Immature natural killer cell (primary cell): Measurements from ENCODE around the gene LRRTM2. TPM values are rescaled to one million over a fixed set of nuclear protein-coding genes. Genes with fewer than 3 reads are reported as not detected.

Experiments used
- DNase-seq, 3 donors: peaks; one replicate each; pipeline ENCODE4 v3.0.0; 2022; ENCODE audit warnings: mixed read lengths in 1 of 3
- H3K27ac Mint-ChIP-seq, 6 donors: one replicate each; pipeline ENCODE4 v1.8.0; 2020; ENCODE audit warnings: mixed read lengths in 6 of 6, mild to moderate bottlenecking in 5 of 6, inconsistent platforms in 4 of 6, moderate library complexity in 3 of 6
- H3K27me3 Mint-ChIP-seq, 3 donors: one replicate each; pipeline ENCODE4 v1.8.0; 2020 to 2021; ENCODE audit warnings: low read depth in 3 of 3, mild to moderate bottlenecking in 3 of 3, mixed read lengths in 3 of 3, moderate library complexity in 3 of 3, inconsistent platforms in 1 of 3
- H3K36me3 Mint-ChIP-seq, 3 donors: one replicate each; pipeline ENCODE4 v1.8.0; 2020; ENCODE audit warnings: mixed read lengths in 3 of 3, inconsistent platforms in 2 of 3, mild to moderate bottlenecking in 2 of 3
- H3K4me1 Mint-ChIP-seq, 2 donors: one replicate each; pipeline ENCODE4 v1.8.0; 2020; ENCODE audit warnings: inconsistent platforms in 2 of 2, mild to moderate bottlenecking in 2 of 2, mixed read lengths in 2 of 2, moderate library complexity in 1 of 2
- H3K4me3 Mint-ChIP-seq, 5 donors: one replicate each; pipeline ENCODE4 v1.8.0; 2020; ENCODE audit warnings: mild to moderate bottlenecking in 5 of 5, mixed read lengths in 5 of 5, inconsistent platforms in 3 of 5, moderate library complexity in 3 of 5
- H3K9me3 Mint-ChIP-seq, 6 donors: one replicate each; pipeline ENCODE4 v1.8.0; 2020; ENCODE audit warnings: mild to moderate bottlenecking in 6 of 6, mixed read lengths in 6 of 6, inconsistent platforms in 4 of 6, moderate library complexity in 3 of 6
- polyA plus RNA-seq, 3 donors: library from polyadenylated mRNA; unstranded; fragments of 300-500 nt; fragmentation: Illumina TruSeq; gene quantifications; one replicate each; pipeline ENCODE4 v1.2.3, GENCODE V29; 2021

Gene LRRTM2
- polyA plus RNA-seq, 3 donors from 2014 or later: not detected

DNA sequence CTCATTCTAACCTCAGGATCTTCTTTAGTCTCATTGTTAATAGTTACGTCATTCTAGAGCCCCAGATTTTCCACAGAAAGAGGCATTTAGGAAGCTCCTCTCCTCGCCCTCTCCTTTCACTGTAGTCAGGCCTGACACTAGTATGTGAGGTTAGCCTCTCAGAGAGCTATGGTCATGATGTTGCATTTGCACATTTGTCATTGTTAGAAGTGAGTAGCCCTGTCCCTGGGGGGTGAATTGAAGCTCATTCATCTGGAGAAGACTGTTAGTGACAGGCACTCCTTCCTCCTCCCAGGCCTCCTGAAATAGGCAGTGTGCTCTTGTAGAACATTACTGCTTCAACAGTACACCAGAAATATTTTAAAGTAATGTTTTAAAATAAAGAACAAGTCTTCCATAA lies 26.6 kb upstream of the LRRTM2 start:
- DNase-seq: no peak
- H3K4me3 Mint-ChIP-seq: no peak overlapping the region
- peaks cover 0 to 7% of the 10 kb centered on the region in 2 donors for H3K4me1 Mint-ChIP-seq
- no peak overlapping the region for H3K27ac Mint-ChIP-seq
- peaks cover 0 to 2% (median 1%) of the 10 kb centered on the region in 3 donors for H3K27me3 Mint-ChIP-seq
- peaks cover 6 to 22% (median 11%) of the 10 kb centered on the region in 3 donors for H3K36me3 Mint-ChIP-seq
- H3K9me3 Mint-ChIP-seq: no peaks in the 10 kb centered on the region

DNA sequence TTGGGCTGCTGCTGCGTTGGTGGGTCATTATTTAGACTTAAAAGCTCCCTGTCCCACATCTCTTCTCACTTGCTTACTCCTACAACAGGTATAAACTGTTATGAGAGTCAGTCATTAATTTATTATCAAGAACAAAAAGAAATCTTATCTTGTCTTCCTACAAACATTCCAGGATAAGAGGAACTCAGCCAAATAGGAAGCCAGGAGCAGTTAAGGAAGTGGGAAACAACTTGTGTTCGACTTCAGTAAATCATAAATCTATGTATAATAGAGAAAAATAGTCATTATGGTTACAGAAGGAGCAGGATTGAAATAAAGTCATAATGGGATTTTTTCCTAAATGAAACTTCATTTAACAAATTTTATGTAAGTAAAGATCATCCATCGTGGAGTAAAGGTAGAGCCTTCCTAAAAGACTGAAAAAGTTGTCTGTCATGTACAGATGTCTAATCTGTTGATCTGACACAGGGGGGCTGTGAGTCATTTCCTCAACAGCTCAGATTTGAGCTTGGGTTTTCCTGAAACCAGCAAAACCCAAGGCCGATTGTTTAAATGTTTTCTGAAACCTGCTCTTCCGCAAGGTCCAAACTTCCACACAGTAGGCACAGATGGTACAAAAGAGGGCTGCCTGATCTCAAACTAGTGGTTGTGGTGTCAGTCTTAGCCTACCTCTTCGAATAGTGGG lies 25.3 kb upstream of the LRRTM2 start:
- DNase-seq: no peak
- peaks cover 0 to 7% of the 10 kb centered on the region in 2 donors for H3K4me1 Mint-ChIP-seq
- peaks cover 4 to 10% (median 4%) of the 10 kb centered on the region in 3 donors for H3K36me3 Mint-ChIP-seq
- H3K27ac Mint-ChIP-seq: no peak overlapping the region
- H3K4me3 Mint-ChIP-seq: no peak overlapping the region
- peaks cover 0 to 2% (median 1%) of the 10 kb centered on the region in 3 donors for H3K27me3 Mint-ChIP-seq
- H3K9me3 Mint-ChIP-seq: no peaks in the 10 kb centered on the region

DNA sequence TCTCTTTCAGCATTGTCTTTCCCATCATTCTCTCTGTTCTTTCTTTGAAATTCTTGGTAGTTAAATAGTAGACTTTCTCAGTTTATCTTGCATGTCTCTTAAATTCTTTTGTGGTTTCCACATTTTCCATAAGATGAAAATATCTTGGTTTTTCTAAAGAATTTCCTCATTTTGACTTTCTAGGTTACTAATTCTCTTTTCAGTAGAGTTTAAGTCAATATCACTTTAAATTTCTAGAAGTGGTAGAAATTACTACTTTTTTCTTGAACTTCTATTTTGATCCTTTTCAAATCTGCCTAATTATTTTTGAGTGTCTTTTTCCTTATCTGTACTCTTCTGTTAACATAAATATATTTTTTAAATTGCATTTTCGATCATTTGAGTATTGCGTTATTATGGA lies 23.6 kb upstream of the LRRTM2 start:
- Mint-ChIP-seq H3K27me3 (peaks cover 0 to 2% (median 1%) of the 10 kb centered on the region in 3 donors), H3K9me3 (no peaks in the 10 kb centered on the region), H3K27ac (no peak overlapping the region), H3K36me3 (peaks cover 0 to 8% (median 3%) of the 10 kb centered on the region in 3 donors), H3K4me3 (no peak overlapping the region), H3K4me1 (peaks cover 0 to 7% of the 10 kb centered on the region in 2 donors)
- DNase-seq: no peak

DNA sequence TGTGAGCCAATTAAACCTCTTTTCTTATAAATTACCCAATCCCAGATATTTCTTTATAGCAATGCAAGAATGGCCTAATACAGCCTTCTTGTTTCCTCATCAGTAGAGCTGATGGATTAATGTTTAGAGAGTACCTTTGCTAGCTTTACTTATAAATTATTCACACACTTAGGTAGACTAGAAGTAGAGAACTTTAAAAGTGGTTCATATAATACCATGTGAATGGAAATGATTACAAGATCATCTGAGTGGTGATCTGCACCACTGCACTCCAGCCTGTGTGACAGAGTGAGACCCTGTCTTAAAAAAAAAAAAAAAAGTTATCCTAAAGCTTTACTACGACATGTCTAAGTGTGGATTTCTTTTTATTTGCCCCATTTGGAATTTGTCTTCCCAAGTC lies 23.2 kb upstream of the LRRTM2 start:
- DNase-seq: no peak
- Mint-ChIP-seq H3K27me3 (peaks cover 0 to 2% (median 1%) of the 10 kb centered on the region in 3 donors), H3K36me3 (peaks cover 0 to 8% (median 3%) of the 10 kb centered on the region in 3 donors), H3K4me1 (peaks cover 0 to 7% of the 10 kb centered on the region in 2 donors), H3K27ac (no peak overlapping the region), H3K9me3 (no peaks in the 10 kb centered on the region), H3K4me3 (no peak overlapping the region)

DNA sequence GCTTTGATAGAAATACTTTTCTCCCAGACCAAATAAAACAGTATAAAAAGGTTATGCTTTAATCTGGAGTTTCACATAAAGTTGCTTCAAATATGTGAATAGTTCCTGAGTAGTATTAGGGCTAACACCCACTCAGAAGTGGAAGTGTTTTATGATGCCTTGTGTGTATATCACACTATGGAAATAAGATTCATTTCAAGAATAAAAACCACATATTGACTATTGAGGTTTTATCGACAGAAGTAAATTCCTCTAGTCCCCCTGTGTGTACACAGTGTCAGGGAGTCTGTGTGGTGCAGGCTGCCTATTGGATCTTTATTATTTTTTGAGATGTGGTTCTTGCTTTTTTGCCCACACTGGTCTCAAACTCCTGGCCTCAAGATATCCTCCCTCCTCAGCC lies 20.8 kb upstream of the LRRTM2 start:
- Mint-ChIP-seq H3K4me3 (no peak overlapping the region), H3K27me3 (peaks cover 0 to 2% (median 1%) of the 10 kb centered on the region in 3 donors), H3K36me3 (peaks cover 4 to 17% (median 10%) of the 10 kb centered on the region in 3 donors), H3K4me1 (peaks cover 0 to 7% of the 10 kb centered on the region in 2 donors), H3K9me3 (peaks cover 0 to 3% (median 2%) of the 10 kb centered on the region in 6 donors), H3K27ac (no peak overlapping the region)
- no peak for DNase-seq

DNA sequence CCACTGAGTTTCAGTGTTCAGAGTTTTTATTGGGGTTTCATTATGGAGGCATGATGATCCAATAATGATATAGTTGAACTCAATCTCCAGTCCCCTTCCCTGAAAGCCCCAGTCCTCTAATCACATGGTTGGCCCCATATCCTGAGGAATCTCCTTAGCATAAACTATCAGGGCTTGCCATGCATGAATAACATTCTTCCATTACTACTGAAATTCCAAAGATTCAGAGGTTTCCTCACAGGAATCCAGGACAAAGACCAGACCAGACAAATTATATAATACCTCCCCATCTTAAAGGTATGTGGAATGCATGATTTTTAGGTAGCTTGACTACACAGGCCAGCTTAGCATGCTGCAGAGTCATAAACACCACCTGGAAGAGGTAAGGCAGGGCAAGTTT lies 15.5 kb upstream of the LRRTM2 start:
- Mint-ChIP-seq H3K4me1 (no peaks in the 10 kb centered on the region), H3K4me3 (no peak overlapping the region), H3K9me3 (peaks cover 0 to 16% (median 5%) of the 10 kb centered on the region in 6 donors), H3K27ac (no peak overlapping the region), H3K27me3 (peaks cover 0 to 2% (median 1%) of the 10 kb centered on the region in 3 donors), H3K36me3 (peaks cover 16 to 40% (median 33%) of the 10 kb centered on the region in 3 donors)
- DNase-seq: no peak

DNA sequence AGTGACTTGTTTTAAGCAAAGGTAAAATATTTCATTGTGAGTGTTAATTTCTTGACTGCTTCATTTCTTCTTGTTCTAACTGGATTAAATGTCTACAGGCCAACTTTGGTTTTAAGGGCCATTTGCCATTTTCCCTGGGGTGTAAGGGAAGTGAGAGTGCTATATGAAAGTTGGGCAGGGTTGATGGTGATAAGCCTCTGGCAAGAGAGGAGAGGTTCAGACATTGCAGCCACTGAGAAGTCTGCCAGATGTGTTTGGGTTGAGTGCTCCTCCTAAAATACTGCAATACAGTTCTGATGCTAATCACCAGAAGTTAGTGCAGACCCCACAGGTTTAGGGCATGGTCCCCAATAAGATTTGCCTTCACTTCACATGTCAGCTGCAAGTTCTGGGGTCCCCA lies 14.9 kb upstream of the LRRTM2 start:
- H3K27me3 Mint-ChIP-seq: peaks cover 0 to 2% (median 1%) of the 10 kb centered on the region in 3 donors
- no peak overlapping the region for H3K27ac Mint-ChIP-seq
- no peak for DNase-seq
- peaks cover 0 to 16% (median 5%) of the 10 kb centered on the region in 6 donors for H3K9me3 Mint-ChIP-seq
- no peaks in the 10 kb centered on the region for H3K4me1 Mint-ChIP-seq
- no peak overlapping the region for H3K4me3 Mint-ChIP-seq
- peaks cover 16 to 40% (median 33%) of the 10 kb centered on the region in 3 donors for H3K36me3 Mint-ChIP-seq

DNA sequence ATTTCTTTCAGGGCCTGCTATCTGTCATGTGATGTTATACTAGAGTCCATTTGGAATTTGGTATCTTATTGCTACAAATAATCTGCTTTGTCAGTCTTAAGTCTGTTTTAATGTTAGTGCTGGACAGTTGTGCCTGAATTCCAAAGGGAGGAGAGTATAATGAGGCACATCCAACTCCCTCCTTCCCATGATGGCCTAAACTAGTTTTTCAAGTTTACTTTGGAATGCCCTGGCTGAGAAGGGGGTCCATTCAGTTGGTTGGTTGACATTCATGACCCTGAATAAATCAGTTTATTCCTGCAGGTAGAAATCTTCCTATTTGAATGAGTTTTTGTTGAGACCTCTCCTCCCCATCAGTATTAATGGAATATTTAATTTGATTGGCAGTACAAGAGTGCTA lies 9.4 kb upstream of the LRRTM2 start:
- no peaks in the 10 kb centered on the region for H3K9me3 Mint-ChIP-seq
- H3K27ac Mint-ChIP-seq: no peak overlapping the region
- no peak for DNase-seq
- H3K4me1 Mint-ChIP-seq: no peaks in the 10 kb centered on the region
- H3K4me3 Mint-ChIP-seq: no peak overlapping the region
- peaks cover 0 to 5% (median 2%) of the 10 kb centered on the region in 3 donors for H3K27me3 Mint-ChIP-seq
- H3K36me3 Mint-ChIP-seq: peaks cover under 1 to 14% (median 10%) of the 10 kb centered on the region in 3 donors

DNA sequence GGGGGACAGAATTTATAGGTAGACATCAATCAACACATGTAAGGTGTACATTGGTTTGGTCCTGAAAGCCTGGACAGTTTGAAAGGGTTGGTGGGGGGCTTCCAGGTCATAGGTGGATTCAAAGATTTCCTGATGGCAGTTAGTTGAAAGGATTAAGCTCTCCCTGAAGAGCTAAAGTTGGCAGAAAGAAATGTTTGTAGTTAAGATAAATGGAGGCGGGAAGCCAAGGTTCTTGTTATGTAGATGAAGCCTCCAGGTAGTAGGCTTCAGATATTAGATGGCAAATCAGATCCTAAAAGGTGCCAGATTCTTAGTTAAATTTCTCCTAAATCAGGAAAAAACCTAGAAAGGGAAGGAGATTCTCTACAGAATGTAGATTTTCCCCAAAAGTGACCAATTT lies 9.0 kb upstream of the LRRTM2 start:
- no peaks in the 10 kb centered on the region for H3K9me3 Mint-ChIP-seq
- no peak for DNase-seq
- no peak overlapping the region for H3K27ac Mint-ChIP-seq
- peaks cover 0 to 5% (median 2%) of the 10 kb centered on the region in 3 donors for H3K27me3 Mint-ChIP-seq
- no peak overlapping the region for H3K4me3 Mint-ChIP-seq
- H3K36me3 Mint-ChIP-seq: peaks cover 0 to 11% (median 9%) of the 10 kb centered on the region in 3 donors
- no peaks in the 10 kb centered on the region for H3K4me1 Mint-ChIP-seq

DNA sequence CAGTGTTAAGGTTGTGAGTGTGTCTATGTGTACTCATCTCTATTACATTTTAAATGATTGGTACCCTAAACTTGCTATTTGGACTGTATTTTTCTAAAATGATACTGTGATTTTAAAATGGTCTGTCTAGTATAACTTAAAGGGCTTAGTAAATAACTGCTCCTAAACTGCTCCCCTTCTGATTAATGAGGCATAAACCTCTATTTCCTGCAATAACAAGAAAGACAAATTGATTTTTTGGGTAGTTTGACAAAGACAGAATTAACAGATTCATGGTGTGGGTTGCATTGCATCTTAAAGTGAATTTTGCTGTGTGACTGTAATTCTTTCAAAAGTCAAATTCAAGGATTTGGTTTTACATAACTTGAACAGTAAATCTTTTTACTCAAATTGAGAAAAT lies 8.1 kb upstream of the LRRTM2 start:
- no peak overlapping the region for H3K4me3 Mint-ChIP-seq
- H3K36me3 Mint-ChIP-seq: peaks cover 0 to 7% (median 3%) of the 10 kb centered on the region in 3 donors
- no peaks in the 10 kb centered on the region for H3K4me1 Mint-ChIP-seq
- no peak overlapping the region for H3K27ac Mint-ChIP-seq
- peaks cover 0 to 5% (median 2%) of the 10 kb centered on the region in 3 donors for H3K27me3 Mint-ChIP-seq
- DNase-seq: no peak
- H3K9me3 Mint-ChIP-seq: no peaks in the 10 kb centered on the region

DNA sequence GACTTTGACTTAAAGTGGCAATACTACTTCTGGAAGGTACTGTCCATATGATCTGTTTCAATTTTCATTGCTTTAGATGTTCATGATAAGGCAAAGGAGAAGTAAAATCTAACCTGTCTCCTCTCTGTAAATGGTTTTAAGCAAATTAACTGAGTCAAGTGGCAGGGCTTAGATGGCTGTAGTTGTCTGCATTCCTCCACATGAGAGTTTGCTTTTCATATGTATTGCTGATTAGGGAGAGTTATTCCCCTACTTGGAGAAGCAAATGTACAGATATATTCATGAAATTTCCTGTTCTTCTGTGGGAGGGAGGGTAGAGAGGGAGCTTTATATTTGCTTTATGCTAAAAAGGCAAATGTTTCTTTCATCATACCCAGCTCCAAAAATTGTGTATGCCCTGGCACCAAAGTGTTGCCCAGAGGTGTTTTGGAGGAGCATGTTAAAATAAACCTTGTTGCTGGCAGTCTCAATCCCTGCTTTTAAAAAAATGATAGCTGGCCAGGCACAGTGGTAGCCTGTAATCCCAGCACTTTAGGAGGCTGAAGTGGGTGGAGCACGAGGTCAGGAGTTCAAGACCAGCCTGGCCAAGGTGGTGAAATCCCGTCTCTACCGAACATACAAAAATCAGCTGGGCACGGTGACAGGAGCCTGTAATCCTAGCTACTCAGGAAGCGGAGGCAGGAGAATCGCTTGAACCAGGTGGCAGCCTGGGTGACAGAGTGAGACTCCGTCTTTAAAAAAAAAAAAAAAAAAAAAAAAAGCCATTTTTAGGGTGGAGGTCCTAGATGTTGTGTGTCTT lies 3.5 kb upstream of the LRRTM2 start:
- Mint-ChIP-seq H3K27ac (no peak overlapping the region), H3K27me3 (peaks cover 0 to 4% (median 1%) of the 10 kb centered on the region in 3 donors)

DNA sequence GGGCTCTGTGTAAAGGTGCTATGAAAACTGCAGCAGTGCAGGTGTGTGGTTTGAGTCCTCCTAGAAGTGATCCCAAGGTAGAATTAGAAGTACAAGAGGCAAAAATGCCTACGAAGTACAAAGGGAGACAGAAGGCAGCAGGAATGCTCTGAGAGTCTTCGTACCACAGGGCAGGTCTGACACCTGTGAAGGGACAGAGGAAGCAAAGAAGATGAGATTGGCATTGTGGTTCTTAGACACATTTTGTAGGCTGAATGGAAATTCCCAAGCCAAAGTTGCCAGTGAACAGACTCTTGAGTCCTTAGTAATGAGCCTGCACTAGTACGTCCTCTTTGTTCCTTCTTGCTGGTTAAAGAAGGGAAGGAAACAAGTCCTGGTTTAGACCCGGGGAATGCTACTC lies 1.7 kb upstream of the LRRTM2 start:
- H3K27me3 Mint-ChIP-seq: peaks cover 0 to 8% (median 1%) of the 10 kb centered on the region in 3 donors
- no peak for DNase-seq
- H3K9me3 Mint-ChIP-seq: no peaks in the 10 kb centered on the region
- no peaks in the 10 kb centered on the region for H3K4me1 Mint-ChIP-seq
- no peak overlapping the region for H3K27ac Mint-ChIP-seq
- no peak overlapping the region for H3K4me3 Mint-ChIP-seq
- no peaks in the 10 kb centered on the region for H3K36me3 Mint-ChIP-seq

More for the DNA sequence above, 3.5 kb upstream of the LRRTM2 start:
- DNase-seq: no peak
- Mint-ChIP-seq H3K9me3 (no peaks in the 10 kb centered on the region), H3K36me3 (no peaks in the 10 kb centered on the region), H3K4me3 (no peak overlapping the region), H3K4me1 (no peaks in the 10 kb centered on the region)

DNA sequence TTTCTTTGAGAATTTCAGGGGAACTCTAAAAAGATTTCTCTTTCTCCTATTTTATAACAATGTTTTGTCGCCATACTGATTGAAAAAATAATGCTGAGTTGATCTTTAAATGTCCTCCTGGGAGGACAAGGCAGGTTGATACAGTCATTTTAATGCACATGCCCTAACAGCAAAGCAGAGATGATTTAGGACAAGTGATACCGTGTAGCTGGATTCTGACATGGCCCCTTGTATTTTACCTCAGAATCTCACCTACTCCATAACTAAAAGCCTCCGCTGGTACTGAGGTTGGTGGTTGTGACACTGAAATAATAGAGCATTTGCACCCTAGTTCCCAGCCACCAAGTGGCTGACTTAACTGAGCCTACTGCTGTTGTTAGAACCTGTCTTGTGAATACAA lies 811 bp upstream of the LRRTM2 start:
- no peaks in the 10 kb centered on the region for H3K36me3 Mint-ChIP-seq
- no peak overlapping the region for H3K27ac Mint-ChIP-seq
- H3K9me3 Mint-ChIP-seq: no peaks in the 10 kb centered on the region
- peaks cover 0 to 8% (median 1%) of the 10 kb centered on the region in 3 donors for H3K27me3 Mint-ChIP-seq
- no peaks in the 10 kb centered on the region for H3K4me1 Mint-ChIP-seq
- H3K4me3 Mint-ChIP-seq: no peak overlapping the region
- DNase-seq: no peak

DNA sequence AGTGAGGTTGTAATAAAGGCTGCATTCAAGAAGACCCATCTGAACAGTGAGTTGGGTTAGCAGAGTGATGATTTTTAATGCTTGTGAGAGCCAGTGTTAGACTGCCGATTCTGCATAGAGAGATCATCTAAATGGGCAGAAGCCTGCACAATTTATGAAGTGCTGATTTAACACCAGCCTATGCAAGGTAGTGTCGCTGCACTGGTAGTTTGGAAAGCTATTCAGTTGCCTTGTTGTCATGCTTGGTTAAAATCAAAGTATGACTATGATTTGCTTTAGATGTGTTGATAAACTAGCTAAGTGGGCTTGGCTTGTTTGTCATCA lies 379 bp upstream of the LRRTM2 start:
- Mint-ChIP-seq H3K36me3 (no peaks in the 10 kb centered on the region), H3K9me3 (no peaks in the 10 kb centered on the region), H3K4me3 (no peak overlapping the region), H3K4me1 (no peaks in the 10 kb centered on the region), H3K27ac (no peak overlapping the region), H3K27me3 (peaks cover 0 to 4% (median 1%) of the 10 kb centered on the region in 3 donors)
- no peak for DNase-seq
